Upper lobe of left lung (tissue), 4 donors: ENCODE measurements around the gene MEAK7.

Experiments used
- EP300 ChIP-seq, 4 donors: sonication (generic); formaldehyde crosslinking; IDR thresholded peaks; one replicate each; pipeline ENCODE4 v1.5.1; 2017; ENCODE audit warnings: antibody characterized with exemption in 4 of 4, control low read depth in 2 of 4
- POLR2AphosphoS5 ChIP-seq, 2 donors: sonication (generic); formaldehyde crosslinking; IDR thresholded peaks; one replicate each; pipeline ENCODE4 v1.5.1; 2017; ENCODE audit warnings: antibody characterized with exemption in 2 of 2
- TF ChIP-seq, protein P1 (sequence below), 6 experiments: fragments of 450-650 bp in 4 of 6; fragments of 200-600 bp in 2 of 6; sonication (generic) in 2 of 6; IDR thresholded peaks; one replicate each; pipeline ENCODE4 v1.5.1; 2016 to 2019; ENCODE audit warnings: antibody characterized with exemption in 6 of 6

DNA sequence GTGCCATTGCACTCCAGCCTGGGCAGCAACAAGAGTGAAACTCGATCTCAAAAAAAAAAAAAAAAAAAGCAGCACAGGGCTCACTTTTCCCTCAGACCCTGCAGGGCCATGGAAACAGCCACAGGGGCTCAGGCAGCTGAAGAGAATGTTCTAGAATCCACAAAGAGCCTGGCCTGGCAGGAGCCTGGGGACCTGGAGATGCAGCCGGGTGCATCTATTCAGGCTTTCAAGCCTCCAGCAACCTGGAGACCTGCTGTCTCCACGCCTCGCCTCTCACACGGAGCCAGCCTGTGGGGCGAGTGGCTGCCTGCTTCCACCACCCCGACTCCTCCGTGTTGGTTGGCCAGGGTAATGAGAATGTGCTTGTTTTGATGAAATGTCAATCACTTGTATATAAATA, 44.0 kb upstream of the MEAK7 start:
- TF ChIP-seq, protein P1, sequence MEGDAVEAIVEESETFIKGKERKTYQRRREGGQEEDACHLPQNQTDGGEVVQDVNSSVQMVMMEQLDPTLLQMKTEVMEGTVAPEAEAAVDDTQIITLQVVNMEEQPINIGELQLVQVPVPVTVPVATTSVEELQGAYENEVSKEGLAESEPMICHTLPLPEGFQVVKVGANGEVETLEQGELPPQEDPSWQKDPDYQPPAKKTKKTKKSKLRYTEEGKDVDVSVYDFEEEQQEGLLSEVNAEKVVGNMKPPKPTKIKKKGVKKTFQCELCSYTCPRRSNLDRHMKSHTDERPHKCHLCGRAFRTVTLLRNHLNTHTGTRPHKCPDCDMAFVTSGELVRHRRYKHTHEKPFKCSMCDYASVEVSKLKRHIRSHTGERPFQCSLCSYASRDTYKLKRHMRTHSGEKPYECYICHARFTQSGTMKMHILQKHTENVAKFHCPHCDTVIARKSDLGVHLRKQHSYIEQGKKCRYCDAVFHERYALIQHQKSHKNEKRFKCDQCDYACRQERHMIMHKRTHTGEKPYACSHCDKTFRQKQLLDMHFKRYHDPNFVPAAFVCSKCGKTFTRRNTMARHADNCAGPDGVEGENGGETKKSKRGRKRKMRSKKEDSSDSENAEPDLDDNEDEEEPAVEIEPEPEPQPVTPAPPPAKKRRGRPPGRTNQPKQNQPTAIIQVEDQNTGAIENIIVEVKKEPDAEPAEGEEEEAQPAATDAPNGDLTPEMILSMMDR (IDR thresholded peaks at IDR 0.05), result no peak
- TF ChIP-seq POLR2AphosphoS5 (IDR thresholded peaks at IDR 0.05) (no peak), EP300 (IDR thresholded peaks at IDR 0.05) (no peak)
